NCI-H1436 treated with DMSO at 0.1 percent for 48 hours (cell line): ENCODE measurements around the gene BGN.

ENCODE experiments used
- DNase-seq: peaks from one replicate; lab custom pipeline; 2025; lab: John Stamatoyannopoulos, UW

The BGN gene

GRCh38 chrX:153460826-153461225, 34.0 kb upstream of the BGN start:
- no peak for DNase-seq

- no peak for DNase-seq
Measured at GRCh38 chrX:153462291-153462690, 32.5 kb upstream of the BGN start.

GRCh38 chrX:153463031-153463430, 31.7 kb upstream of the BGN start:
- no peak for DNase-seq

- no peak for DNase-seq
Measured at GRCh38 chrX:153463556-153463955, 31.2 kb upstream of the BGN start.

GRCh38 chrX:153464116-153464515, 30.7 kb upstream of the BGN start:
- no peak for DNase-seq

- DNase-seq: no peak
Measured at GRCh38 chrX:153465691-153466380, 28.9 kb upstream of the BGN start.

- no peak for DNase-seq
Measured at GRCh38 chrX:153468008-153468580, 26.7 kb upstream of the BGN start.

GRCh38 chrX:153469811-153470410, 24.9 kb upstream of the BGN start:
- no peak for DNase-seq

- DNase-seq: peak; percentile 70
Measured at GRCh38 chrX:153470411-153471363, 24.1 kb upstream of the BGN start, which contains the start of gene HAUS7. Gene HAUS7 (minus strand): TSS chrX:153470576. CDS start chrX:153470557, 19 bp downstream.

- DNase-seq: no peak
Measured at GRCh38 chrX:153471663-153472280, 23.0 kb upstream of the BGN start.

- DNase-seq: no peak
Measured at GRCh38 chrX:153473126-153473525, 21.7 kb upstream of the BGN start.

- no peak for DNase-seq
Measured at GRCh38 chrX:153474266-153474665, 20.5 kb upstream of the BGN start.

- DNase-seq: no peak
Measured at GRCh38 chrX:153474718-153475117, 20.1 kb upstream of the BGN start.

- no peak for DNase-seq
Measured at GRCh38 chrX:153475271-153475670, 19.5 kb upstream of the BGN start.

- no peak for DNase-seq
Measured at GRCh38 chrX:153475751-153476281, 19.0 kb upstream of the BGN start.

GRCh38 chrX:153476666-153477363, 18.0 kb upstream of the BGN start:
- DNase-seq: no peak

- DNase-seq: no peak
Measured at GRCh38 chrX:153477364-153477857, 17.4 kb upstream of the BGN start.

- DNase-seq: no peak
Measured at GRCh38 chrX:153477901-153478300, 16.9 kb upstream of the BGN start.

- DNase-seq: no peak
Measured at GRCh38 chrX:153478746-153479145, 16.0 kb upstream of the BGN start.

GRCh38 chrX:153481043-153481442, 13.7 kb upstream of the BGN start:
- no peak for DNase-seq
